ENCODE results near the gene TSHZ2. TPM values are rescaled to one million over a fixed set of nuclear protein-coding genes. Genes with fewer than 3 reads are reported as not detected.

Gene TSHZ2
- total RNA-seq, 1 donor: 3.6 TPM

GRCh38 chr20:53359425-53359824, 387.3 kb downstream of the TSHZ2 start:
- H3K27ac ChIP-seq (ENCODE audit: low read depth, low read length): no peak overlapping the region
- H3K27me3 ChIP-seq (ENCODE audit: insufficient read depth, low read length): no peaks in the 10 kb centered on the region
- TF ChIP-seq CTCF (IDR thresholded peaks at IDR 0.05; ENCODE audit: extremely low read depth, low read depth, low read length): no peak
- H2AFZ ChIP-seq (ENCODE audit: low read length): no peak overlapping the region
- H3K4me2 ChIP-seq (ENCODE audit: insufficient read depth, low read length): no peak overlapping the region
- no peak for DNase-seq (ENCODE audit: insufficient read length, low spot score, missing footprints)
- no peaks in the 10 kb centered on the region for H3K79me2 ChIP-seq (ENCODE audit: insufficient read depth, low read length)
- no peaks in the 10 kb centered on the region for H3K4me1 ChIP-seq (ENCODE audit: insufficient read depth, low read length)
- no peaks in the 10 kb centered on the region for H4K20me1 ChIP-seq (ENCODE audit: insufficient read depth, low read length)
- no peak overlapping the region for H3K4me3 ChIP-seq (ENCODE audit: insufficient read depth, low read length)
- no peaks in the 10 kb centered on the region for H3K36me3 ChIP-seq (ENCODE audit: insufficient read depth, low read length)
- H3K9me3 ChIP-seq (ENCODE audit: low read depth, low read length): peaks cover 3% of the 10 kb centered on the region

- H3K4me1 ChIP-seq (ENCODE audit: insufficient read depth, low read length): no peaks in the 10 kb centered on the region
- TF ChIP-seq CTCF (IDR thresholded peaks at IDR 0.05; ENCODE audit: extremely low read depth, low read depth, low read length): no peak
- DNase-seq (ENCODE audit: insufficient read length, low spot score, missing footprints): no peak
Observed at GRCh38 chr20:53360852-53361251, 388.7 kb downstream of the TSHZ2 start.

GRCh38 chr20:53362736-53363135, 390.6 kb downstream of the TSHZ2 start:
- H3K9me3 ChIP-seq (ENCODE audit: low read depth, low read length): no peaks in the 10 kb centered on the region
- H3K79me2 ChIP-seq (ENCODE audit: insufficient read depth, low read length): no peaks in the 10 kb centered on the region
- no peaks in the 10 kb centered on the region for H4K20me1 ChIP-seq (ENCODE audit: insufficient read depth, low read length)
- no peak for TF ChIP-seq CTCF (IDR thresholded peaks at IDR 0.05; ENCODE audit: extremely low read depth, low read depth, low read length)
- H2AFZ ChIP-seq (ENCODE audit: low read length): no peak overlapping the region
- H3K36me3 ChIP-seq (ENCODE audit: insufficient read depth, low read length): no peaks in the 10 kb centered on the region
- no peaks in the 10 kb centered on the region for H3K4me1 ChIP-seq (ENCODE audit: insufficient read depth, low read length)
- H3K4me3 ChIP-seq (ENCODE audit: insufficient read depth, low read length): no peak overlapping the region
- H3K4me2 ChIP-seq (ENCODE audit: insufficient read depth, low read length): no peak overlapping the region
- DNase-seq (ENCODE audit: insufficient read length, low spot score, missing footprints): no peak
- H3K27ac ChIP-seq (ENCODE audit: low read depth, low read length): no peak overlapping the region
- no peaks in the 10 kb centered on the region for H3K27me3 ChIP-seq (ENCODE audit: insufficient read depth, low read length)

More at GRCh38 chr20:53360852-53361251, 388.7 kb downstream of the TSHZ2 start:
- no peaks in the 10 kb centered on the region for H4K20me1 ChIP-seq (ENCODE audit: insufficient read depth, low read length)
- H3K4me3 ChIP-seq (ENCODE audit: insufficient read depth, low read length): no peak overlapping the region
- no peak overlapping the region for H3K4me2 ChIP-seq (ENCODE audit: insufficient read depth, low read length)
- H2AFZ ChIP-seq (ENCODE audit: low read length): no peak overlapping the region
- no peaks in the 10 kb centered on the region for H3K79me2 ChIP-seq (ENCODE audit: insufficient read depth, low read length)
- H3K36me3 ChIP-seq (ENCODE audit: insufficient read depth, low read length): no peaks in the 10 kb centered on the region
- peaks cover under 1% of the 10 kb centered on the region for H3K9me3 ChIP-seq (ENCODE audit: low read depth, low read length)
- no peak overlapping the region for H3K27ac ChIP-seq (ENCODE audit: low read depth, low read length)
- no peaks in the 10 kb centered on the region for H3K27me3 ChIP-seq (ENCODE audit: insufficient read depth, low read length)

- Histone ChIP-seq H3K4me1 (ENCODE audit: insufficient read depth, low read length) (no peaks in the 10 kb centered on the region), H4K20me1 (ENCODE audit: insufficient read depth, low read length) (no peaks in the 10 kb centered on the region), H3K4me2 (ENCODE audit: insufficient read depth, low read length) (no peak overlapping the region), H3K27ac (ENCODE audit: low read depth, low read length) (no peak overlapping the region), H3K36me3 (ENCODE audit: insufficient read depth, low read length) (no peaks in the 10 kb centered on the region), H3K79me2 (ENCODE audit: insufficient read depth, low read length) (no peaks in the 10 kb centered on the region), H3K9me3 (ENCODE audit: low read depth, low read length) (no peaks in the 10 kb centered on the region), H3K27me3 (ENCODE audit: insufficient read depth, low read length) (no peaks in the 10 kb centered on the region), H3K4me3 (ENCODE audit: insufficient read depth, low read length) (no peak overlapping the region), H2AFZ (ENCODE audit: low read length) (no peak overlapping the region)
- no peak for TF ChIP-seq CTCF (IDR thresholded peaks at IDR 0.05; ENCODE audit: extremely low read depth, low read depth, low read length)
- no peak for DNase-seq (ENCODE audit: insufficient read length, low spot score, missing footprints)
Observed at GRCh38 chr20:53364646-53365045, 392.5 kb downstream of the TSHZ2 start.
